ENCODE data around the gene EPS15. TPM values are rescaled to one million over a fixed set of nuclear protein-coding genes. Genes with fewer than 3 reads are reported as not detected.

EPS15 gene
- total and polyA plus RNA-seq, 9 donors, result 20.9 to 84.0 (median 68.4) TPM

DNA sequence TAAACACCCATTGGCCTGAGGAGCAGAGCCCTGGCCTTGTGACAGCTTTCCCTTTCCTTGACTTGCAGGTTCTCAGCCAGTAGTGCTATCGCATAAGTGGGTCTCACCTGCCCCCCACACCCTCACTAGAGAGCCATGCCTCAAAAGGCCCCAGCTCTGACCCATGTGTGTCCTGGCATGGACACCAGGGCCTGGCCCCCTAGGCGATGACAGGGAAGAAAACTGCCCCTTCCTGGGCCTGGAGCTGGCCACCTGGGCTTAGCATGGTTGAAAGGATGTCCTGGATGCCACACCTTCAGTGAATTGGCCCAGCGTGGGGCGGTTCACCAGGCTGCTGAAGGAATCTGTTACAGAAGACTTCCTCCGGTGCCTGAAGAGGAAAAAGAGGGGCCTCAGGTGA is 207.2 kb downstream of the EPS15 start:
- TF ChIP-seq EP300 (IDR thresholded peaks at IDR 0.05) (no peak), CTCF (IDR thresholded peaks at IDR 0.05) (no peak), POLR2A (IDR thresholded peaks at IDR 0.05) (no peak)
- intact Hi-C loops (cut with DNase I), result no loop called here
- DNase-seq, result no peak
- H3K27ac ChIP-seq, result no peak overlapping the region
- 97 to 100% (median 99%) methylated on average over 5 of the region's 5 CpGs for WGBS, 3 donors
- H3K9me3 ChIP-seq, result no peaks in the 10 kb centered on the region
- H3K36me3 ChIP-seq, result no peaks in the 10 kb centered on the region
- no peak overlapping the region for H3K4me3 ChIP-seq
- H3K4me1 ChIP-seq (ENCODE audit: insufficient read depth), result no peaks in the 10 kb centered on the region
- no peaks in the 10 kb centered on the region for H3K27me3 ChIP-seq

GRCh38 chr1:51310871-51311613 is 208.0 kb downstream of the EPS15 start:
- Histone ChIP-seq H3K4me3 (no peak overlapping the region), H3K36me3 (no peaks in the 10 kb centered on the region), H3K4me1 (ENCODE audit: insufficient read depth) (no peaks in the 10 kb centered on the region), H3K27me3 (no peaks in the 10 kb centered on the region), H3K9me3 (no peaks in the 10 kb centered on the region), H3K27ac (no peak overlapping the region)
- TF ChIP-seq CTCF (IDR thresholded peaks at IDR 0.05), result no peak
- intact Hi-C loops (cut with DNase I), result no loop called here
- whole genome bisulfite sequencing, 3 donors, result 74 to 80% (median 79%) methylated on average over 15 of the region's 15 CpGs
- DNase-seq, result no peak

GRCh38 chr1:51309291-51309690 is 209.8 kb downstream of the EPS15 start:
- H3K27ac ChIP-seq, result no peak overlapping the region
- H3K4me1 ChIP-seq (ENCODE audit: insufficient read depth), result no peaks in the 10 kb centered on the region
- no peak for DNase-seq
- intact Hi-C loops (cut with DNase I), result loop anchor here in 1 of 4 donors (10.0 kb wide), 1 partner anchor 226 kb away; no protein-coding TSS in a partner anchor
- no peaks in the 10 kb centered on the region for H3K27me3 ChIP-seq
- no peak overlapping the region for H3K4me3 ChIP-seq
- no peaks in the 10 kb centered on the region for H3K36me3 ChIP-seq
- TF ChIP-seq POLR2A (IDR thresholded peaks at IDR 0.05), result no peak
- TF ChIP-seq EP300 (IDR thresholded peaks at IDR 0.05), result no peak
- TF ChIP-seq CTCF (IDR thresholded peaks at IDR 0.05), result no peak
- 82 to 90% (median 88%) methylated on average over 8 of the region's 8 CpGs for WGBS, 3 donors
- H3K9me3 ChIP-seq, result no peaks in the 10 kb centered on the region

GRCh38 chr1:51308636-51309035 is 210.4 kb downstream of the EPS15 start:
- 89 to 90% (median 89%) methylated on average over 6 of the region's 6 CpGs for WGBS, 3 donors
- intact Hi-C loops (cut with DNase I), result loop anchor here in 1 of 4 donors (10.0 kb wide), 1 partner anchor 226 kb away; no protein-coding TSS in a partner anchor
- no peaks in the 10 kb centered on the region for H3K4me1 ChIP-seq (ENCODE audit: insufficient read depth)

More at GRCh38 chr1:51308636-51309035, 210.4 kb downstream of the EPS15 start:
- Histone ChIP-seq H3K27me3 (no peaks in the 10 kb centered on the region), H3K4me3 (no peak overlapping the region), H3K36me3 (no peaks in the 10 kb centered on the region), H3K9me3 (no peaks in the 10 kb centered on the region), H3K27ac (no peak overlapping the region)
- no peak for DNase-seq
- TF ChIP-seq POLR2A (IDR thresholded peaks at IDR 0.05), result no peak
- TF ChIP-seq CTCF (IDR thresholded peaks at IDR 0.05), result no peak
- no peak for TF ChIP-seq EP300 (IDR thresholded peaks at IDR 0.05)

Measured in ovary (tissue), 9 donors.